HepG2 (cell line): ENCODE results near the gene TTLL1.

ENCODE experiments used
- CBX5 ChIP-seq: sonication (generic); formaldehyde crosslinking; IDR thresholded peaks from 2 replicates; pipeline ENCODE4 v1.4.0; 2020; ENCODE audit warnings: missing genetic modification reagents, borderline replicate concordance
- E2F1 ChIP-seq: sonication (generic); formaldehyde crosslinking; IDR thresholded peaks from 2 replicates; pipeline ENCODE4 v1.5.0; 2020; ENCODE audit warnings: missing genetic modification reagents
- EP300 ChIP-seq, 3 experiments: sonication (generic) in 1 of 3; formaldehyde crosslinking in 1 of 3; IDR thresholded peaks; 2 replicates each; pipeline versions ENCODE4 v1.5.1 to v1.6.1; 2011 to 2020; ENCODE audit warnings: low read depth in 2 of 3, low read length in 2 of 3, borderline replicate concordance in 1 of 3, improper control_type of control experiment in 1 of 3, mild to moderate bottlenecking in 1 of 3, missing genetic modification reagents in 1 of 3, moderate library complexity in 1 of 3
- GABPA ChIP-seq, 2 experiments: IDR thresholded peaks; 2 replicates each; pipeline ENCODE4 v1.6.1; 2011 to 2016; ENCODE audit warnings: low read depth in 2 of 2, low read length in 1 of 2, missing biosample characterization in 1 of 2, missing genetic modification characterization in 1 of 2
- HOXA7 ChIP-seq: sonication (generic); formaldehyde crosslinking; IDR thresholded peaks from 2 replicates; pipeline ENCODE4 v1.8.1; 2022; ENCODE audit warnings: mild to moderate bottlenecking, missing genetic modification reagents, moderate library complexity
- MIER2 ChIP-seq: IDR thresholded peaks from 2 replicates; pipeline ENCODE4 v1.6.1; 2016; ENCODE audit warnings: missing biosample characterization, missing genetic modification reagents
- POLR2AphosphoS5 ChIP-seq: IDR thresholded peaks from 2 replicates; pipeline ENCODE4 v1.6.1; 2012; ENCODE audit warnings: low read depth, low read length
- RAD21 ChIP-seq: fragments of 450-650 bp; formaldehyde crosslinking; IDR thresholded peaks from 2 replicates; pipeline ENCODE4 v1.5.0; 2020; ENCODE audit warnings: mild to moderate bottlenecking
- RARA ChIP-seq: IDR thresholded peaks from 2 replicates; pipeline ENCODE4 v1.6.1; 2016; ENCODE audit warnings: missing genetic modification reagents, missing compliant biosample characterization

GRCh38 chr22:42997582-42998090 lies 91.6 kb downstream of the TTLL1 start:
- TF ChIP-seq GABPA (IDR thresholded peaks at IDR 0.05; ENCODE audit: low read depth, low read length) (no peak), GABPA (CRISPR knock-in tag; IDR thresholded peaks at IDR 0.05; ENCODE audit: low read depth) (no peak), CBX5 (CRISPR knock-in tag) (no peak), MIER2 (CRISPR knock-in tag) (no peak), EP300 (IDR thresholded peaks at IDR 0.05; ENCODE audit: low read depth in 2 of 2, low read length in 2 of 2) (no peak), EP300 (CRISPR knock-in tag; IDR thresholded peaks at IDR 0.05; ENCODE audit: borderline replicate concordance) (no peak), RARA (CRISPR knock-in tag) (no peak), POLR2AphosphoS5 (no peak), E2F1 (CRISPR knock-in tag) (no peak), RAD21 (CRISPR knock-in tag) (no peak), HOXA7 (CRISPR knock-in tag) (no peak)
